BJ (cell line): ENCODE measurements around the gene CTSA. TPM values are rescaled to one million over a fixed set of nuclear protein-coding genes. Genes with fewer than 3 reads are reported as not detected.

Source experiments
- CTCF ChIA-PET: fragments of 350-600 bp; formaldehyde crosslinking; extraction: SDS; loops from one replicate; lab custom pipeline; 2021; ENCODE audit warnings: antibody characterized with exemption, inconsistent platforms; lab: Yijun Ruan, JAX
- POLR2A ChIA-PET: fragments of 300-600 bp; sonication (Branson Sonifier 250); formaldehyde crosslinking; extraction: SDS; loops from one replicate; lab custom pipeline; 2021; ENCODE audit warnings: antibody characterized with exemption; lab: Charles Lee
- DNase-seq: peaks from one replicate; pipeline ENCODE4 v3.0.0-alpha.2; 2011; ENCODE audit warnings: low read depth
- H3K27me3 ChIP-seq: 2 replicates; pipeline ENCODE4 v1.6.0; 2011; ENCODE audit warnings: low read length; ENCODE audit not compliant: control insufficient read depth, insufficient read depth
- H3K36me3 ChIP-seq: 2 replicates; pipeline ENCODE4 v1.5.1; 2011; ENCODE audit warnings: low read length; ENCODE audit not compliant: control insufficient read depth, insufficient read depth
- H3K4me3 ChIP-seq: 2 replicates; pipeline ENCODE4 v1.5.1; 2011; ENCODE audit warnings: low read depth, mild to moderate bottlenecking, control low read depth, low read length
- polyA plus RNA-seq: library from polyadenylated mRNA; depleted of rRNA; stranded (reverse); fragments of >200 nt; gene quantifications from 2 replicates; pipeline ENCODE4 v1.2.3, GENCODE V29; 2011
- TF ChIP-seq, protein P1 (sequence below): IDR thresholded peaks from 2 replicates; pipeline ENCODE4 v1.5.1; 2011; ENCODE audit warnings: low read depth, mild to moderate bottlenecking, control low read depth, inconsistent platforms, low read length, moderate library complexity; ENCODE audit not compliant: insufficient read depth

Gene CTSA
- polyA plus RNA-seq, 1 experiment: 408 TPM

DNA sequence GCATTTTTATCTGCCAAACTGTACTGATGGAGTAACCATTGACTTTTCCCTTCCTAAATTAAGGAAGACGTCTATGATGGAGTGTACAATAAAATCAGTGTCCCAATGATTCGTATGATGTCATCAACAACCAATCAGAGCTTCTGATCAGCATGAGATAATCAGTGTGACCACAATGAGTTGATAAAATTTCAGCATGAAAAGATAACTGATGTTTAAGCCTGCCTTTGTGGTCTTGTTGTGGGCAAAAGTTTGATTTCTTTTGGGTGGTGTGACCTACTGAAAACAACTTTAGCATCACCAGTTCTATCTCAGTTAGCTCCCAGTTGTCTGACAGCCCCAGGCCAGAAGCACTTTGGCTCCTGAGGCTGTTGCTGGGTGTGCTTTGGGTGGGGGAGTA is 46.6 kb downstream of the CTSA start:
- ChIA-PET CTCF (interaction anchor here (0.9 to 3.4 kb wide), 4 partner anchors 9 to 139 kb away, joined by 3 to 18 read pairs (median 6); no protein-coding TSS in a partner anchor), POLR2A (no interaction called here)
- no peaks in the 10 kb centered on the region for H3K27me3 ChIP-seq
- H3K4me3 ChIP-seq: no peak overlapping the region
- no peak for DNase-seq
- H3K36me3 ChIP-seq: peaks cover 26% of the 10 kb centered on the region
- TF ChIP-seq, protein P1, sequence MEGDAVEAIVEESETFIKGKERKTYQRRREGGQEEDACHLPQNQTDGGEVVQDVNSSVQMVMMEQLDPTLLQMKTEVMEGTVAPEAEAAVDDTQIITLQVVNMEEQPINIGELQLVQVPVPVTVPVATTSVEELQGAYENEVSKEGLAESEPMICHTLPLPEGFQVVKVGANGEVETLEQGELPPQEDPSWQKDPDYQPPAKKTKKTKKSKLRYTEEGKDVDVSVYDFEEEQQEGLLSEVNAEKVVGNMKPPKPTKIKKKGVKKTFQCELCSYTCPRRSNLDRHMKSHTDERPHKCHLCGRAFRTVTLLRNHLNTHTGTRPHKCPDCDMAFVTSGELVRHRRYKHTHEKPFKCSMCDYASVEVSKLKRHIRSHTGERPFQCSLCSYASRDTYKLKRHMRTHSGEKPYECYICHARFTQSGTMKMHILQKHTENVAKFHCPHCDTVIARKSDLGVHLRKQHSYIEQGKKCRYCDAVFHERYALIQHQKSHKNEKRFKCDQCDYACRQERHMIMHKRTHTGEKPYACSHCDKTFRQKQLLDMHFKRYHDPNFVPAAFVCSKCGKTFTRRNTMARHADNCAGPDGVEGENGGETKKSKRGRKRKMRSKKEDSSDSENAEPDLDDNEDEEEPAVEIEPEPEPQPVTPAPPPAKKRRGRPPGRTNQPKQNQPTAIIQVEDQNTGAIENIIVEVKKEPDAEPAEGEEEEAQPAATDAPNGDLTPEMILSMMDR: no peak

DNA sequence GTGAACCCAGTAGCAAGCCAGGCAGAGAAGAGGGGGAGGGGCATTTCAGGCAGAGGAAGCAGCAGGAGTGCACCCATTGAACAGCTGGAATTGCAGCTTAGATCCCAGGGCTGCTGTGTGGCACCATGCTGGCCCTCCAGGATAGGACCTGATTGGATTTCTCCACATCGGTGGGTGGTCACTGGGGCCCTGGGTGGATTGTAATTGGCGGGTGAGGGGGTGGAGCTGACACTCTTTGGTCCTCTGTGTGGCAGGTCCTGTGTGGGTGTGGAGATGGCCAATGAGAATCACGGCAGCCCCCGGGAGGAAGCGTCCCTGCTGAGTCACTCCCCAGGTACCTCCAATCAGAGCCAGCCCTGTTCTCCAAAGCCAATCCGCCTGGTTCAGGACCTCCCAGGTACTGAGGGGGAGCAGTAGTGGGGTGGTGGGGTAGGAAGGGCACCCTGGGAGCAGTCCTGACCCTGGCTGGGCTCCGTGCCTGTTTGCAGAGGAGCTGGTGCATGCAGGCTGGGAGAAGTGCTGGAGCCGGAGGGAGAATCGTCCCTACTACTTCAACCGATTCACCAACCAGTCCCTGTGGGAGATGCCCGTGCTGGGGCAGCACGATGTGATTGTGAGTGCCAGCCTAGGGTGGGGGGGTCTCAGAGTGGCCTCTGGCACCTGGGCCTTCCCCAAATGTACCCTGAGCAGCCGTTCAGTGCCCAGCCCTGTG is 47.7 kb downstream of the CTSA start:
- H3K36me3 ChIP-seq: peaks cover 37% of the 10 kb centered on the region
- ChIA-PET CTCF (interaction anchor here (3.4 kb wide), 1 partner anchor 31 kb away, joined by 18 read pairs; no protein-coding TSS in a partner anchor), POLR2A (no interaction called here)
- TF ChIP-seq, protein P1: no peak
- no peaks in the 10 kb centered on the region for H3K27me3 ChIP-seq
- no peak for DNase-seq
- H3K4me3 ChIP-seq: no peak overlapping the region

DNA sequence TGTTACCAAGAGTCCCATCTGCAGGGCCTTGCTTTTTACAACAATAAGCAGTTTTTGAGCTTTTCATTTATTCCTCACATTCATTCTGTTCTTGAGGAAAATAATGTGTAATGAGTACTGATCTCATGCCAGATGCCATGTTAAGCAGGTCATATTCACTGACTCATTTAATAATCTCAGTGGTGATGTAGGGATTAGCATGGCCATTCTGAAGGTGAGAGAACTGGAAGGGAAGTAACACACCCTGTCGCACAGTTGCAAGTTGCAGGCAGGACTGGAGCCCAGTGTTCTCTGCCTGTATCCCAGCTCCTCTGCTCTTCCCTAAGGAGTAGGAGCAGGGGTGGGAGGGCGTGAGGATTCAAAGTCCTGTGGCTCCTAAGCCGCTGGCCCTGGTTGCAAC is 48.9 kb downstream of the CTSA start:
- Histone ChIP-seq H3K36me3 (peaks cover 44% of the 10 kb centered on the region), H3K27me3 (no peaks in the 10 kb centered on the region), H3K4me3 (no peak overlapping the region)
- DNase-seq: no peak
- POLR2A ChIA-PET: no interaction called here
- TF ChIP-seq, protein P1: no peak
- CTCF ChIA-PET: no interaction called here

DNA sequence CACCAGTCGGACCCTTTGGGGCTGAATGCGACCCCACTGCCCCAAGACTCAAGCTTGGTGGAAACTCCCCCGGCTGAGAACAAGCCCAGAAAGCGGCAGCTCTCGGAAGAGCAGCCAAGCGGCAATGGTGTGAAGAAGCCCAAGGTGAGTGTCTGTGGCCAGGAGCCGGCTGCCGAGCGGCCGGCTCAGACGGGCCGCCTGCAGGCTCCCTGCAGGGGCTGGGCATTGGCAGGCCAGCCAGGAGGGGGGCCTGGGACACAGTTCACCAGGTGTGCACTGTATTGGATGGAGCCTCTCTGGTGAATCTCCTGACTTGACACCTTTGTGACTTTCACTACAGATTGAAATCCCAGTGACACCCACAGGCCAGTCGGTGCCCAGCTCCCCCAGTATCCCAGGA is 49.3 kb downstream of the CTSA start:
- Histone ChIP-seq H3K27me3 (no peaks in the 10 kb centered on the region), H3K4me3 (no peak overlapping the region), H3K36me3 (peaks cover 45% of the 10 kb centered on the region)
- ChIA-PET CTCF (interaction anchor here (2.2 kb wide), 1 partner anchor 30 kb away, joined by 4 read pairs; no protein-coding TSS in a partner anchor), POLR2A (no interaction called here)
- DNase-seq: no peak
- TF ChIP-seq, protein P1: no peak

DNA sequence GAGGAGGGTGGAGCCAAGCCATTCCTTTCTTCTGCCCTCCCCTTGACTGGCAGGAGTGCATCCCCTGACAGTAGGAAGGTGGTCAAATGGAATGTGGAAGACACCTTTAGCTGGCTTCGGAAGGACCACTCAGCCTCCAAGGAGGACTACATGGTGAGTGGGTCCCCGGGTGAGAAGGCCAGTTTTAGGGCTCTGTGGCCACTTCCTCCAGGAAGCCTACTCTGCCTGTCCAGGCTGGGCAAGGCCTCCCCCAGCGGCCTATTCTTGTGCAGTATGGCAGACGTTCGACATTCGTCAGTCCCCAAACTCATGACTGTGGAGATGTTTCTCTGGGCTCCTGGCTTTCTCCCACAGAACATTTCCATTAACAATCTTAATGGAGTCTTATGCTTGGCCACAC is 52.5 kb downstream of the CTSA start:
- no peaks in the 10 kb centered on the region for H3K27me3 ChIP-seq
- CTCF ChIA-PET: interaction anchor here (0.8 to 1.8 kb wide), 4 partner anchors 10 to 144 kb away, joined by 3 to 8 read pairs (median 4); no protein-coding TSS in a partner anchor

More for the DNA sequence above, 52.5 kb downstream of the CTSA start:
- Histone ChIP-seq H3K36me3 (peaks cover 61% of the 10 kb centered on the region), H3K4me3 (no peak overlapping the region)
- no peak for DNase-seq
- TF ChIP-seq, protein P1: no peak
- POLR2A ChIA-PET: interaction anchor here (0.6 kb wide), 1 partner anchor 19 kb away, joined by 3 read pairs; no protein-coding TSS in a partner anchor
